KMS-11 (cell line): Measurements from ENCODE around the gene TTLL11.

ENCODE experiments used
- H2AFZ ChIP-seq: fragments of 200-600 bp; sonication (generic); 2 replicates; pipeline ENCODE4 v1.6.1; 2016; ENCODE audit warnings: antibody characterized with exemption, mixed run types, low read depth
- H3K27ac ChIP-seq: fragments of 200-600 bp; sonication (generic); 2 replicates; pipeline ENCODE4 v1.6.1; 2016; ENCODE audit warnings: mild to moderate bottlenecking, mixed run types
- H3K27me3 ChIP-seq: fragments of 200-600 bp; sonication (generic); 2 replicates; pipeline ENCODE4 v1.6.1; 2017; ENCODE audit warnings: mild to moderate bottlenecking, low read depth, mixed run types, moderate library complexity; ENCODE audit not compliant: insufficient read depth
- H3K36me3 ChIP-seq: fragments of 200-600 bp; sonication (generic); 2 replicates; pipeline ENCODE4 v1.6.1; 2017; ENCODE audit warnings: mild to moderate bottlenecking, mixed run types; ENCODE audit not compliant: insufficient read depth
- H3K4me1 ChIP-seq: fragments of 200-600 bp; sonication (generic); 2 replicates; pipeline ENCODE4 v1.6.1; 2016; ENCODE audit warnings: mild to moderate bottlenecking, low read depth, mixed run types; ENCODE audit not compliant: poor library complexity, severe bottlenecking
- H3K4me2 ChIP-seq: fragments of 200-600 bp; sonication (generic); 2 replicates; pipeline ENCODE4 v1.7.0; 2016; ENCODE audit warnings: mild to moderate bottlenecking, mixed run types
- H3K4me3 ChIP-seq: fragments of 200-600 bp; sonication (generic); IDR thresholded peaks from 2 replicates; pipeline ENCODE4 v1.6.1; 2017; ENCODE audit warnings: low read depth, low read length, mixed read lengths; ENCODE audit not compliant: insufficient read depth
- H3K79me2 ChIP-seq: fragments of 200-600 bp; sonication (generic); 2 replicates; pipeline ENCODE4 v1.6.1; 2016; ENCODE audit warnings: low read depth, mixed run types; ENCODE audit not compliant: insufficient read depth
- H3K9ac ChIP-seq: fragments of 200-600 bp; sonication (generic); 2 replicates; pipeline ENCODE4 v1.6.1; 2016; ENCODE audit warnings: mild to moderate bottlenecking, mixed run types
- H4K20me1 ChIP-seq: fragments of 200-600 bp; sonication (generic); 2 replicates; pipeline ENCODE4 v1.6.1; 2016; ENCODE audit warnings: mild to moderate bottlenecking, mixed run types; ENCODE audit not compliant: insufficient read depth
- CTCF ChIP-seq: fragments of 200-600 bp; sonication (generic); conservative IDR thresholded peaks from 2 replicates; pipeline ENCODE4 v1.6.1; 2017; ENCODE audit warnings: low read depth, mild to moderate bottlenecking, antibody characterized with exemption, low read length, moderate library complexity, mixed read lengths

TTLL11 gene

GRCh38 chr9:122107291-122107805 lies 14.2 kb upstream of the TTLL11 start:
- Histone ChIP-seq H3K79me2 (no peaks in the 10 kb centered on the region), H3K4me2 (no peak overlapping the region)
- no peak for TF ChIP-seq CTCF

GRCh38 chr9:122106576-122106975 lies 13.5 kb upstream of the TTLL11 start:
- no peak overlapping the region for H3K4me3 ChIP-seq
- H3K27ac ChIP-seq: no peak overlapping the region
- H3K79me2 ChIP-seq: no peaks in the 10 kb centered on the region
- no peak for TF ChIP-seq CTCF
- H3K4me1 ChIP-seq: no peaks in the 10 kb centered on the region
- H4K20me1 ChIP-seq: no peaks in the 10 kb centered on the region
- no peaks in the 10 kb centered on the region for H3K27me3 ChIP-seq
- no peaks in the 10 kb centered on the region for H3K36me3 ChIP-seq
- no peak overlapping the region for H2AFZ ChIP-seq
- no peak overlapping the region for H3K9ac ChIP-seq
- H3K4me2 ChIP-seq: no peak overlapping the region

More at GRCh38 chr9:122107291-122107805, 14.2 kb upstream of the TTLL11 start:
- no peaks in the 10 kb centered on the region for H4K20me1 ChIP-seq
- no peak overlapping the region for H3K9ac ChIP-seq
- H2AFZ ChIP-seq: no peak overlapping the region
- no peaks in the 10 kb centered on the region for H3K36me3 ChIP-seq
- H3K27ac ChIP-seq: no peak overlapping the region
- H3K4me3 ChIP-seq: no peak overlapping the region
- no peaks in the 10 kb centered on the region for H3K4me1 ChIP-seq
- H3K27me3 ChIP-seq: peaks cover 2% of the 10 kb centered on the region; the same call in 1 of the 2 replicates

- Histone ChIP-seq H3K4me1 (no peaks in the 10 kb centered on the region), H3K4me2 (no peak overlapping the region), H4K20me1 (no peaks in the 10 kb centered on the region), H3K79me2 (no peaks in the 10 kb centered on the region), H2AFZ (no peak overlapping the region), H3K27me3 (no peaks in the 10 kb centered on the region), H3K36me3 (no peaks in the 10 kb centered on the region), H3K9ac (no peak overlapping the region), H3K4me3 (no peak overlapping the region), H3K27ac (no peak overlapping the region)
- TF ChIP-seq CTCF: no peak
These were observed 10.9 kb upstream of the TTLL11 start for GRCh38 chr9:122103985-122104384.

GRCh38 chr9:122102156-122102555 lies 9.0 kb upstream of the TTLL11 start:
- TF ChIP-seq CTCF: no peak

More at GRCh38 chr9:122102156-122102555, 9.0 kb upstream of the TTLL11 start:
- no peak overlapping the region for H3K4me3 ChIP-seq
- no peaks in the 10 kb centered on the region for H4K20me1 ChIP-seq
- H3K27ac ChIP-seq: no peak overlapping the region
- no peaks in the 10 kb centered on the region for H3K27me3 ChIP-seq
- H2AFZ ChIP-seq: no peak overlapping the region
- H3K4me1 ChIP-seq: no peaks in the 10 kb centered on the region
- no peaks in the 10 kb centered on the region for H3K79me2 ChIP-seq
- no peaks in the 10 kb centered on the region for H3K36me3 ChIP-seq
- H3K9ac ChIP-seq: no peak overlapping the region
- no peak overlapping the region for H3K4me2 ChIP-seq
